HG03520 (cell line): ENCODE results near the gene DVL1.

Experiments used
- ATAC-seq: cut with Tn5 transposase; IDR thresholded peaks from one replicate; pipeline ENCODE4 v1.9.1; 2021; ENCODE audit warnings: mild to moderate bottlenecking, moderate library complexity; ENCODE audit not compliant: unreplicated experiment

The DVL1 gene

GRCh38 chr1:1342061-1342562, 7.1 kb downstream of the DVL1 start:
- no peak for ATAC-seq

GRCh38 chr1:1341549-1342021, 7.6 kb downstream of the DVL1 start:
- no peak for ATAC-seq

DNA sequence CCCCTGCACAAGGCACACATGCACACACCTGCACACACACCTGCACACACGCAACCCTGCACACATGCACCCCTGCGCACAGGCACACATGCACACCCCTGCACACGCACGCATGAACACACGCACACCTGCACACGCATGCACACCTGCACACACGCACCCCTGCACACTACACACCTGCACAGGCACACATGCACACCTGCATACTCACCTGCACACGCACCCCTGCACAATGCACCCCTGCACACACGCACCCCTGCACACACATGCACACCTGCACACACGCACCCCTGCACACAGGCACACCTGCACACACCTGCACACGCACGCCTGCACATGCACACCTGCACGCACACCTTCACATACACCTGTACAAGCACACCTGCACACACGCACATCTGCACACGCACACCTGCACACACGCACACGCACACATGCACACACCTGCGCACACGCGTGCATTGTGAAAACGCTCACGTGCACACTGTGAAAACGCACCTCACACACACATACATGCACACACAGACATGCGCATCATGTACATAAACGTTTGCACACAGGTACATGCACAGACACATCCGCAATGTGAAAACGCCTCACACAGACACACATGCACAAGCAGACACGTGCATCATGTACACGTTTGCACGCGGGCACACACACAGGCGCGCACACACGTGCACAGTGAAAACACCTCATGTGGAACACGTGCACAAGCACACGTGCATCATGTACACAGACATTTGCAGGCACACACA, 8.2 kb downstream of the DVL1 start:
- ATAC-seq, result no peak

GRCh38 chr1:1340185-1340584, 9.0 kb downstream of the DVL1 start:
- no peak for ATAC-seq

DNA sequence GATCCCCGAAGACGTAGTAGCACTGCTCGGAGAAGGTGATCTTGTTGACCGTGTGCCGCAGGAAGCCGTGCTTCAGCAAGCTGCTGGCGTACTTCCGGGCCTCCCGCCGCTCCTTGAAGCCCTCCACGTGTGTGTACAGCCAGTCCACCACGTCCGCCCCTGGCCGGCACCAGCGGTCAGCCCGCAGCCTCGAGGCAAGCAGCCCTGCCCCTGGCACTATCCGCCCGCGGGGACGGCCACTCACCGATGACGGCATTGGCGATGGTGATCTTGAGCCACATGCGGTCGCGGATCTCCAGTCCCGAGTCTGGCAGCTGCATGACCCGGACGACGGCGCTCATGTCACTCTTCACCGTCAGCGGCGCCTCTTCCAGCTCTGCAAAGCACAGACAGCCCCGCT, 10.9 kb downstream of the DVL1 start:
- ATAC-seq, result no peak

DNA sequence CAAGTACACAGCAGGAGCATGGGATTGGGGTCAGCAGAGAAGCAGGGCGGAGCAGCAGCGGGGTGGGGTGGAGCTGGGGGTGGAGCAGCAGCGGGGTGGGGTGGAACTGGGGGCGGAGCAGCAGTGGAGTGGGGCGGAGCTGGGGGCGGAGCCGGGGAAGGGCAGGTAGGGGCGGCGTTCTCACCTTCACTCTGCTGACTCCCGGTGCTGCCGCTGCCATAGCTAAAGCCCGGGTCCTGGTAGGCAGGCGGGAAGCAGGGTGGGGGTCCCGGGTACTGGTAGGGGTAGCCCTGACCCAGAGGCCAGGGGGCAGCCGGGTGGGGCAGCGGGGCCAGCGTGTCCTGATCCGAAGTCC, 11.4 kb downstream of the DVL1 start:
- no peak for ATAC-seq

- ATAC-seq, result no peak
Observed at GRCh38 chr1:1336931-1337792, 12.1 kb downstream of the DVL1 start.

DNA sequence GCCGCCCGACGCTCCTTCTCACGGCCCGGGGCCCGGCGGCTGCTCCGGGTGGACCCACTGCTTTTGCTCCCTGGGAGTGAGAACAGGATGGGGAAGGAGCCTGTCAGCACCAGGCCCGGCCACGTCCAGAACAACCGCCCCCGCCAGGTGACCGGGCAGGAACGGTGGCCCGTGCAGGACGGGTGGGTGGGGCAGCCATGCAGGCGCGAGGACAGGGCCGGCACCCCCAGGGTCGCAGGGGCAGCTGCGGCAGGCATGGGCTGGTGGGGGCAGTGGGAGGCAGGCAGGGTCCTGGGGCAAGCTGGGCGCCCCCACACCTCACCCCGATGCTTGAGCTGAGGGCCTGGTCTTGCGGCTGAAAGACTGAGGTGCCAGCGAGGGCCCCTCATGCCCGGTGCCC, 12.8 kb downstream of the DVL1 start:
- no peak for ATAC-seq

DNA sequence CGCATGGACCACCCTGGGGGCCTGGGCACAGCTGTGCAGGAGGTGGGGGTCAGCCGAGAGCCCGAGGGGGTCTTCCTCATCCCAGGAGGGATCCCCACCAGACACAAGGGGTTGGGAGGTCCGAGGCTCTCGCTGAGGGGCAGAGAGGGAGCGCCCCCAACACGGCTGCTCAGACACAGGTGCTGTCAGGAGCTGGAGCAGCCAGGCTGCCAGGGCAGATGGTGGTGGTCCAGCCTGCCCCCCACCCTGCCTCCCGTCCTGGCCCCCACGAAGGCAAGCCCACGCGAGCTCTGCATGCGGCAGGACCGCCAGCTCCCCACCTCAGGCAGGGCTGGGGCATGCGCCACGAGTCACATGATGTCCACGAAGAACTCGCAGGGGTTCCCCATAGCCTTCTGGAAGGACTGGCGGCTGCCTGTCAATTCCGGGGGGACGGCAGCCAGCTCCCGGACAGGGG, 13.4 kb downstream of the DVL1 start:
- no peak for ATAC-seq

DNA sequence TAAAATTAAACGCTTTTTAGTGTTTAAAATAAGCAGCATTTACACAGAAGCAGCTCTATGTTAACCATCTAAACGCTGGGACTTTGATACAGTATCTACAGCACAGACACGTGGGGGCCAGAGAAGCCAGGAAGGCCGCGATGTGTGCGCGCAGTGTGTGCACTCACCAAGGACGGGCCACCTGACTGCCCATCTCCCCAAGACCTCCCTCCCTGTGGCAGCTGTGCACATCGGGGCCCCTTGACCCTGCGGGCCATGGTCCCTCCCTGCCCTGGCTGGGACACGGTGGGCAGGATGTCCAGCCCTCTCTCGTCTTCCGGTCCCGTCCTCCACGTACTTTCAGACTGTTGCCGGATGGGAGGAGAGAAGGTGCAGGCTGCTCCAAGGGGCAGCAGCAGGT, 13.9 kb downstream of the DVL1 start:
- ATAC-seq, result no peak

DNA sequence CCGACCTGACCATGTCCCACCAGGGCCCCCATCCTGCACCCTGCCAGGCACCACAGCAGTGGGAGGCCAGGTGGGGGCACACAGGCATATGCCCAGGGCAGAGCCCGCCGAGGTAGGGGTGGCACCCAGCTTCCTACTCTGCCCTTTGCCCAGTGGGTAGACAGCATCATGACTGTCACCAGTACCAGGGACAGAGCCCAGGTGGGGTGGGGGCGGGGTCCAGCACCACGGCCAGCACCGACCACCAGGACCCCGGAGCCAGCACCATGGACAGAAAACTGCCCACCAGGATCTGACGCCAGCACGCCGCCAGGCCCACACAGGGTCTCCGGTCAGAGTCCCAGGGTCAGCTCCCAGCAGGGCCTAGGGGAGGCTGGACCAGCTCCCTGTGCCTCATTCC, 14.4 kb downstream of the DVL1 start:
- no peak for ATAC-seq

DNA sequence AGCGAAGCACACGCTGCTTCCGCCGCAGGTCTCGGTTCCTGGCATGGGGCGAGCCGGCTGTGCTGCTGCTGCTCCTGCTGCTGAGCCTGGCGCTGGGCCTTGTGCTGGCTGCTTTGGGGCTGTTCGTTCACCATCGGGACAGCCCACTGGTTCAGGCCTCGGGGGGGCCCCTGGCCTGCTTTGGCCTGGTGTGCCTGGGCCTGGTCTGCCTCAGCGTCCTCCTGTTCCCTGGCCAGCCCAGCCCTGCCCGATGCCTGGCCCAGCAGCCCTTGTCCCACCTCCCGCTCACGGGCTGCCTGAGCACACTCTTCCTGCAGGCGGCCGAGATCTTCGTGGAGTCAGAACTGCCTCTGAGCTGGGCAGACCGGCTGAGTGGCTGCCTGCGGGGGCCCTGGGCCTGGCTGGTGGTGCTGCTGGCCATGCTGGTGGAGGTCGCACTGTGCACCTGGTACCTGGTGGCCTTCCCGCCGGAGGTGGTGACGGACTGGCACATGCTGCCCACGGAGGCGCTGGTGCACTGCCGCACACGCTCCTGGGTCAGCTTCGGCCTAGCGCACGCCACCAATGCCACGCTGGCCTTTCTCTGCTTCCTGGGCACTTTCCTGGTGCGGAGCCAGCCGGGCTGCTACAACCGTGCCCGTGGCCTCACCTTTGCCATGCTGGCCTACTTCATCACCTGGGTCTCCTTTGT, 15.5 kb downstream of the DVL1 start:
- ATAC-seq, result no peak

DNA sequence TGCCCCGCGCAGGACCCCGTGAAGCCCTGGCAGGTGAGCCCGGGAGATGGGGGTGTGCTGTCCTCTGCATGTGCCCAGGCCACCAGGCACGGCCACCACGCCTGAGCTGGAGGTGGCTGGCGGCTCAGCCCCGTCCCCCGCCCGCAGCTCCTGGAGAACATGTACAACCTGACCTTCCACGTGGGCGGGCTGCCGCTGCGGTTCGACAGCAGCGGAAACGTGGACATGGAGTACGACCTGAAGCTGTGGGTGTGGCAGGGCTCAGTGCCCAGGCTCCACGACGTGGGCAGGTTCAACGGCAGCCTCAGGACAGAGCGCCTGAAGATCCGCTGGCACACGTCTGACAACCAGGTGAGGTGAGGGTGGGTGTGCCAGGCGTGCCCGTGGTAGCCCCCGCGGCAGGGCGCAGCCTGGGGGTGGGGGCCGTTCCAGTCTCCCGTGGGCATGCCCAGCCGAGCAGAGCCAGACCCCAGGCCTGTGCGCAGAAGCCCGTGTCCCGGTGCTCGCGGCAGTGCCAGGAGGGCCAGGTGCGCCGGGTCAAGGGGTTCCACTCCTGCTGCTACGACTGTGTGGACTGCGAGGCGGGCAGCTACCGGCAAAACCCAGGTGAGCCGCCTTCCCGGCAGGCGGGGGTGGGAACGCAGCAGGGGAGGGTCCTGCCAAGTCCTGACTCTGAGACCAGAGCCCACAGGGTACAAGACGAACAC, 16.3 kb downstream of the DVL1 start:
- ATAC-seq, result no peak

- no peak for ATAC-seq
Observed at GRCh38 chr1:1332031-1332755, 17.0 kb downstream of the DVL1 start.

DNA sequence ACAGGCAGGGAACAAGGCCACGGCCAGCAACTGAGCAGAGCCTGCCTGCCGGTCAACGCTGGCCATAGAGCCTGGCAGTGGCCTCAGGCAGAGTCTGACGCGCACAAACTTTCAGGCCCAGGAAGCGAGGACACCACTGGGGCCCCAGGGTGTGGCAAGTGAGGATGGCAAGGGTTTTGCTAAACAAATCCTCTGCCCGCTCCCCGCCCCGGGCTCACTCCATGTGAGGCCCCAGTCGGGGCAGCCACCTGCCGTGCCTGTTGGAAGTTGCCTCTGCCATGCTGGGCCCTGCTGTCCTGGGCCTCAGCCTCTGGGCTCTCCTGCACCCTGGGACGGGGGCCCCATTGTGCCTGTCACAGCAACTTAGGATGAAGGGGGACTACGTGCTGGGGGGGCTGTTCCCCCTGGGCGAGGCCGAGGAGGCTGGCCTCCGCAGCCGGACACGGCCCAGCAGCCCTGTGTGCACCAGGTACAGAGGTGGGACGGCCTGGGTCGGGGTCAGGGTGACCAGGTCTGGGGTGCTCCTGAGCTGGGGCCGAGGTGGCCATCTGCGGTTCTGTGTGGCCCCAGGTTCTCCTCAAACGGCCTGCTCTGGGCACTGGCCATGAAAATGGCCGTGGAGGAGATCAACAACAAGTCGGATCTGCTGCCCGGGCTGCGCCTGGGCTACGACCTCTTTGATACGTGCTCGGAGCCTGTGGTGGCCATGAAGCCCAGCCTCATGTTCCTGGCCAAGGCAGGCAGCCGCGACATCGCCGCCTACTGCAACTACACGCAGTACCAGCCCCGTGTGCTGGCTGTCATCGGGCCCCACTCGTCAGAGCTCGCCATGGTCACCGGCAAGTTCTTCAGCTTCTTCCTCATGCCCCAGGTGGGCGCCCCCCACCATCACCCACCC, 17.9 kb downstream of the DVL1 start, which contains the start of gene TAS1R3:
TAS1R3 (plus strand) TSS at position 213 of the 898 bp plus-strand sequence; CDS start at position 279, 66 bp downstream.
- no peak for ATAC-seq

- no peak for ATAC-seq
Observed at GRCh38 chr1:1330366-1331067, 18.7 kb downstream of the DVL1 start.

GRCh38 chr1:1329304-1330210, 19.7 kb downstream of the DVL1 start:
- no peak for ATAC-seq
